ENCODE measurements around the gene SERINC2.
"Not testable (repeated sequence)": the region's sequence is repeated elsewhere in the genome, so short reads cannot be mapped to it uniquely, and the experiment has no call there.

Gene SERINC2

GRCh38 chr1:31383967-31384366 lies 29.0 kb upstream of the SERINC2 start:
- DNase-seq (ENCODE audit: low read depth) = no peak

GRCh38 chr1:31386576-31387243 lies 26.3 kb upstream of the SERINC2 start:
- DNase-seq (ENCODE audit: low read depth) = not testable (repeated sequence)

- DNase-seq (ENCODE audit: low read depth) = no peak
These were observed 25.4 kb upstream of the SERINC2 start for GRCh38 chr1:31387612-31388011.

GRCh38 chr1:31389616-31390015 lies 23.4 kb upstream of the SERINC2 start:
- no peak for DNase-seq (ENCODE audit: low read depth)

- no peak for DNase-seq (ENCODE audit: low read depth)
These were observed 22.9 kb upstream of the SERINC2 start for GRCh38 chr1:31390071-31390470.

- DNase-seq (ENCODE audit: low read depth) = no peak
These were observed 19.6 kb upstream of the SERINC2 start for GRCh38 chr1:31393463-31393862.

GRCh38 chr1:31394584-31395193 lies 18.3 kb upstream of the SERINC2 start:
- DNase-seq (ENCODE audit: low read depth) = no peak

- DNase-seq (ENCODE audit: low read depth) = peak; percentile 98
These were observed 16.2 kb upstream of the SERINC2 start for GRCh38 chr1:31396633-31397351.

GRCh38 chr1:31397360-31398095 lies 15.5 kb upstream of the SERINC2 start:
- DNase-seq (ENCODE audit: low read depth) = no peak

GRCh38 chr1:31398246-31398645 lies 14.8 kb upstream of the SERINC2 start:
- DNase-seq (ENCODE audit: low read depth) = no peak

GRCh38 chr1:31399976-31400375 lies 13.0 kb upstream of the SERINC2 start:
- no peak for DNase-seq (ENCODE audit: low read depth)

- no peak for DNase-seq (ENCODE audit: low read depth)
These were observed 12.6 kb upstream of the SERINC2 start for GRCh38 chr1:31400393-31400792.

GRCh38 chr1:31401241-31401640 lies 11.8 kb upstream of the SERINC2 start:
- DNase-seq (ENCODE audit: low read depth) = no peak

- no peak for DNase-seq (ENCODE audit: low read depth)
These were observed 7.3 kb upstream of the SERINC2 start for GRCh38 chr1:31405578-31406245.

GRCh38 chr1:31407029-31407626 lies 5.9 kb upstream of the SERINC2 start:
- no peak for DNase-seq (ENCODE audit: low read depth)

- no peak for DNase-seq (ENCODE audit: low read depth)
These were observed 4.2 kb upstream of the SERINC2 start for GRCh38 chr1:31408788-31409318.

- DNase-seq (ENCODE audit: low read depth) = no peak
These were observed 2.8 kb upstream of the SERINC2 start for GRCh38 chr1:31409946-31410858.

GRCh38 chr1:31410871-31411270 lies 2.1 kb upstream of the SERINC2 start:
- no peak for DNase-seq (ENCODE audit: low read depth)

- DNase-seq (ENCODE audit: low read depth) = no peak
These were observed 808 bp upstream of the SERINC2 start for GRCh38 chr1:31412205-31412604.

- DNase-seq (ENCODE audit: low read depth) = no peak
These were observed 490 bp downstream of the SERINC2 start for GRCh38 chr1:31413405-31414001.

Measured in GM04503 (cell line).